RPMI7951 (cell line): Measurements from ENCODE around the gene SERPINB10. TPM values are rescaled to one million over a fixed set of nuclear protein-coding genes. Genes with fewer than 3 reads are reported as not detected.
"Not testable (repeated sequence)": the region's sequence is repeated elsewhere in the genome, so short reads cannot be mapped to it uniquely, and the experiment has no call there.

Experiments
- DNase-seq: peaks from one replicate; pipeline ENCODE4 v3.0.0-alpha.2; 2012; ENCODE audit warnings: low read depth
- total RNA-seq: library from RNA; depleted of rRNA; stranded (reverse); fragments of >200 nt; shearing (Covaris generic); gene quantifications from 2 replicates; pipeline ENCODE4 v1.2.3, GENCODE V29; 2014

Gene SERPINB10
- total RNA-seq, 1 experiment from 2014 or later: 0.60 TPM

DNA sequence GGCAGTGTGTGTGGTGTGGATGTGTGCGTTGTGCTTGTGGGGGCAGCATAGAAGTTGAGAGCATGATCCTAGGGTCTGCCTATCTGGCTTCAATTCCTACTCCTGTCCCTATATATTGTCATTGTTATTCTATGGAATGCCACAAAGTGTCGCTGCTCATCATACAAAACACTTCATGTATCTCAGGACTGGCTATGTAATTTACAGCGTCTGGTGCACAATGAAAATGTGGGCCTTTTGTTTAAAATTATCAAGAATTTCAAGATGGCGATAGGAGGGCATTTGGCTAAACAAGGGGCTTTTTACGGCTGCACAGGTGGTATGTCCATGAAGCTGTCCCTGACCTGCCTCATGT lies 16.8 kb upstream of the SERPINB10 start:
- DNase-seq: peak; percentile 57

DNA sequence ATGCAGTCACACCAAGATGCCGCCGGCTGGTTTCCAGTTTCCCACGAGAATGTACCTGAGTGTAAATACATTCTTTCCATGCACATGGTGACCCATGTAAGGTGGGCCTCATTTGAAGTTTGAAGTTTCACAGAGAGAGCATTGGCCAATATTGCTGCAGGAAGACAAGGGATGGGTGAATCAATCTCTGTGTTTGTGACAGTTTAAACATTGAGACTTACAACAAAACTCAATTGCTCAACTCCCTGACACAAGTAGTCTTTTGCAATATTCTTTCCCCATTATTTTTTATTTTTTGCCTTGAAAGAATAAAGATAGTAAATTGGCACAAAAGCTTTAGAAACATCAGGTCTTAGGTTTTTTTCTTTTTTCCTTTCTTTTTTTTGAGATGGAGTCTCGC lies 15.2 kb upstream of the SERPINB10 start:
- no peak for DNase-seq

DNA sequence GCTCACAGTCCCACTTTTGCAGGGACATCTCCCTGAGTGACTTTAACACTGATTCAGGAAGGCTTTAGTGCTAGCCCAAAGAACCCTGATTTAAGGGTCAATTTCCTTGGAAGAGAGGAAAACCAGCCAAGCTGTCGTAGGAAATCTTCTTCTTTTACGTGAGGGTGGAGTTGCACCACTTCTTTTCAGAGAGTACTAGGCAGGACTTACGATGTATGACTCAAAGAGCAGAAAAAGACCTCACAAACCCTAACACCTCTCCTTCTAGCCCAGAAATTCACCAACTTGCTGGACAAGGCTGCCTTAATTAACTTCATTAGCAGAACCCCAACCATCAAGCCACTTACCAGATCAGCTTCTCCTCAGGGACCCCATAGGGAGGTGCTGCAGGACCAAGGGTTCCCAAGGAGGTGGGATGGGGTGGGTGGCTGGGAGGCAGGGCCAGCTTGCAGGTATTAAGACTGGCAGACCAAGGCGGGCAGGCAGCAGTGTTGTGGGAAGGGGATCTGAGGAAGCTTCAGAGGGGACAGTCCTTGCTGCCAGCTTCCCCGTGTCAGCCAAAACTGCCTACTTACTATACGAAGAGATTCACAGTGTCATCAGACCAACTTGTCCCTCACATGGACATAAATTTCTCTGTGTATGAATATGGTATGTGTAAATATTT lies 13.5 kb upstream of the SERPINB10 start:
- no peak for DNase-seq

DNA sequence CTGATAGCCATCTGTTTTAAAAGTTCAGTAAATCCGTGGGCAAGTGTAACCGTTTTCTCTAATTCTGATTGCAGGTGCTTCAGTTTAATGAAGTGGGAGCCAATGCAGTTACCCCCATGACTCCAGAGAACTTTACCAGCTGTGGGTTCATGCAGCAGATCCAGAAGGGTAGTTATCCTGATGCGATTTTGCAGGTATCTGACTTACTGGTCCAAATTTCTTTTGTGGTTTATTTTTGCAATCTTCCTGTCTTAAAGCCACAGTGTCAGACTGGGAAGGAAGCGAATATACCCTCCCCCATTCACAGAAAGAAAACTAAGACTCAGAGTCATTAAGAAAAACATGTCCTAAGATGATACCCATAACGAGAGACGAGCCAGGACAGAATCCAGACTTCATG lies 12.6 kb upstream of the SERPINB10 start:
- no peak for DNase-seq

DNA sequence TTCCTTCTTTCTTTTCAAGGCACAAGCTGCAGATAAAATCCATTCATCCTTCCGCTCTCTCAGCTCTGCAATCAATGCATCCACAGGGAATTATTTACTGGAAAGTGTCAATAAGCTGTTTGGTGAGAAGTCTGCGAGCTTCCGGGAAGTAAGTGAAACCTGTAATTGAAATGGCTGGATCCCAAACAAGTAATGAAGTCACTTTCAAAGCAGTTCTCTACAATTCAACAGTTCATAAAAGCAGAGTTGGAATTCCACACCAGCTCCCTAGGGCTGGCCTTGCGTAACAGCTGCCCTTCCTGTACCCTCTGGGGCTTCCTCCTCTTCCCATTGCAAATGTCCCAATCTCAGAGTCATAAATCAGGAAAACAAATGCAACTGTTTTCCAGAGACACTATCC lies 10.7 kb upstream of the SERPINB10 start:
- no peak for DNase-seq

DNA sequence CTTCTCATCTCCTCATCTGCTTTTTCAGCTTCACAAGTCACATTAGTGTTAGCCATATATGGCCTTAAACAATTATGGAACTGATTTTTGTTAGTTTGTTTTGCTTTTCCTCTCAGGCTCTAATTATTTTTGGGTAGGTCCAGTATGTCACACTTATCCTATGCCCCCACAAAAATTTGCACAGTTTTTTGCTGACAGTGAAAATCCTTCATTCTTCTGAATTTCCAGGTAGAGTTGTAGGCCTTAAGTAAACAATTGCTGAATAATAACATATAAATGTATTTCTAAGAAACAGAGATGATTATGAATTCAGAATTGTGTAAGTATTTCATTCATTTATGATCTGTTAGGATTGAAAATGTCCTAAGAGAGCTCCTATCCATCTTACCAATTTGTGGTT lies 8.6 kb upstream of the SERPINB10 start:
- no peak for DNase-seq

DNA sequence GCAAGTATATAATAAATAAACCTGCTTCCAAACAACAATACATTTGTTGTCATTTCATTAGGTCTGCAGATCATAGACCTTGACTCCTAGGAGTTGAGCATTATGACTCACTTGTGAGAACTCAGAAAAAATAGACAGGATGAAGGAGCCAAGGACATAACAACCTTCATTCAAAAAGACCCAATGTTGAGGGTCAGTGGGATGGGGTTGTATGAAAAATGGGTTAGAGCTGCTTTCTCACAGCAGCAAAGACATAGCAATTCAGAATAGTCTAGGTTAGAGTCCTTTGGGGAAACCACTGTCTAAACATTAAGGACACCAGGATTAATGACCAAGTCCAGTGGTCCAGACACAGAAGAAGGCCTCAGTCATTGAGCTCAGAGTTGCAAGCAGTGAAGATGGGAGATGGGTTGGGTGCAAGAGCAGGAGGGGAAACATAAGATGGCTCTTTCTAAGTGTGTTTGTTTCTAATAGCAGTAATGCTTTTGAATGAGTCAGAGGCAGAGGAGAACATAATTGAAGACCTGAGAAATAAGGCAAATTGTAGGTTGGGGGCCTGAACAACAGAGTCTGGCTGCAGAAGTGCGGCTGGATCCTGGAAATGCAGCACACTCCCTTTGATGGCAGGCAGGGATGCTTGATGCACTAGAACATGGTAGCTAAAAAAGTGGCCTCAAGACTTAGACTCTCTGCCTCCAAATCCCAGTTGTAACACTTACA lies 3.7 kb upstream of the SERPINB10 start:
- no peak for DNase-seq

DNA sequence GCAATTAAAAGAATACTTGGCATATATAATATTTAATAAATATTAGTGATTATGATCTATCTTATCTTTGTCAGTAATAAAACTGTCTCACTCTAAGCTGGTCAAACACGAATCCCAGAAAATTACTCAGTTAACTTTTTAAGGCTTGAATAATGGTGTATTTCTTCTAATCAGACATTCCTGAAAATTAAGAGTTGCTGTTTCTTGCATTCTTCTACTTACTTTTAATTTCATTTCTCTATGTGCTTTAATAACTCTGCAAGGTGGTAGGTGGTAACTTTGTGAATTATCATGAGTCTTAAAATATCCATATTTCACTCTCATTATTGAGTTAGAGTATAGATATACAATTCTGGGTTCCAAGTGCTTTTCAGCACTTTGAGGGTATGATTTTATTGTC lies 3.1 kb upstream of the SERPINB10 start:
- DNase-seq: no peak

DNA sequence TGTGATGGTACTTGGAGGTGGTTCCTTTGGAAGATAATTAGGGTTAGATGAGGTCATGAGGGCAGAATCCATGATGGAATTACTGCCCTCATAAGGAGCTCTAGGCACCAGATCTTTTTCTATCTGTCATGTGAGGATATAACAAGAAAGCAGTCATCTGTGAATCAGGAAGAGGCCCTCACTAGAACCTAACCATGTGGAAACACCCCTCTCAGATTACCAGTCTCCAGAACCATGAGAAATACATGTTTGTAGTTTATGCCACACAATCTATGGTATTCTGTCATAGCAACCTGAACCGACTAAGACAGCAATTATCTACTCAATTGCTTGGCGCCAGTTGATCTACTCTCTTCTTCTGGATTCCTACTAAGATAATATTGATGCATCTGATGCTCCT lies 2.4 kb upstream of the SERPINB10 start:
- no peak for DNase-seq

DNA sequence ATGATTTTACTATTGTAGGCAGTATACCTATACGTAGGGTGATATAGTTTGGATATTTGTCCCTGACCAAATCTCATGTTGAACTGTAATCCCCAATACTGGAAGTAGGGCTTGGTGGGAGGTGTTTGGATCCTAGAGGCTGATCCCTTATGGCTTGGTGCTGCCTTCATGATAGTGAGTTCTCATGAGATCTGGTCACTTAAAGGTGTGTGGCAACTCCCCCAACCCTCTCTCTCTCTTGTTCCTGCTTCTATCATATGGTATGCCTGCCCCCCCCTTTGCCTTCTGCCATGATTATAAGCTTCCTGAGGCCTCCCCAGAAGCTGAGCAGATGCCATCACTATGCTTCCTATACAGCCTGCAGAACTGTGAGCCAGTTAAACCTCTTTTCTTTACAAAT lies 1.7 kb upstream of the SERPINB10 start:
- no peak for DNase-seq

DNA sequence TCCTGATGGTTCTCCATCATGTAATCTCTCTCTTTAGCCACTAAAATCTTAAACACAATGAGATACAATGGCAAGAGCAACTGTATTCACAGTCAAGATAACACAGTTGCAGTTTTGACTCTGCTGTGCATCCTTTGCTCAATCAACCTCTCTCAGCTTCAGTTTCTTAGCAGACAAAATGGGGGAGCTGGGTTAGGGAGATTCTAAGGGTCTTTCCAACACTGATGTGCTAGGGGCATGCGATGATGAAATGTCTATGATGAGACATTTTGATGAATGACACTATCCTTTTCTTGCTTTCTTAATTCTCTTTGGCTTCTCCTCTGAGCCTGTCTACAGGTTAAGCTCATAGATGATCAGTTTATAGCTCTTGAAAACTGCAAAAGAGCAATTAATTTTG lies 1.1 kb downstream of the SERPINB10 start:
- no peak for DNase-seq

DNA sequence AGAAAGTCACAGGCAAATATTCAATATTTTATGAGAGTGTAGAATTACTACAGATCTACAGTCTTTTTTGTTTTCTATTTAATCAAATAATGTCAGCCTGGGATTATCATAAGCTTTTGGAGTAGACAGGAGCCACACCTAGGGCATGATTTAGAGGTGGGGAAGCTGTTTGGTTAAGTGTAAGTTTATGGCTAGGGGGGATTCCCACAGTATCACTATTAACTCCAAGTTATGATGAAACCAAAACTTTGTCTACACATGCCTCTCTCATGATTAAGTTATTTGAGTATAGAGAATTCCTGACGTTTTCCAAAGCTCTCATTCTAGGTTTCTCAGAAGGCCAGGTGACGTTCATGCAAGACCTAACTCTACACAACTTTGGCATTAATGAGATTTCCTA lies 2.1 kb downstream of the SERPINB10 start:
- DNase-seq: no peak

DNA sequence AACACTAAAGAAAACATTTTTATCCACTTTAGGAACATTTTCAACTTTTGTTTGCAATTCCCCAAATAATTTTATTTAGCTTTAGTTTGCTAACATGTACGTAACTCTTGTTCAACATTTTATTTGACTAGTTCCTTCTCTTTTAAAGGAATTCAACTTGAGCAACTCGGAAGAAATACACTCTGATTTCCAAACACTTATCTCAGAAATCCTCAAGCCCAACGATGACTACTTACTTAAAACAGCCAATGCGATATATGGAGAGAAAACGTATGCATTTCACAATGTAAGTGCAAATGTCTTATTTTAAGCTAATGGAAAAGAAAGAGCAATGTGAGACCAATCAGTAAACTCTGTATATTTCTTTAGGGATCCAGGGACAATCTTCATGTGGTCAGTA lies 10.1 kb downstream of the SERPINB10 start:
- DNase-seq: no peak

DNA sequence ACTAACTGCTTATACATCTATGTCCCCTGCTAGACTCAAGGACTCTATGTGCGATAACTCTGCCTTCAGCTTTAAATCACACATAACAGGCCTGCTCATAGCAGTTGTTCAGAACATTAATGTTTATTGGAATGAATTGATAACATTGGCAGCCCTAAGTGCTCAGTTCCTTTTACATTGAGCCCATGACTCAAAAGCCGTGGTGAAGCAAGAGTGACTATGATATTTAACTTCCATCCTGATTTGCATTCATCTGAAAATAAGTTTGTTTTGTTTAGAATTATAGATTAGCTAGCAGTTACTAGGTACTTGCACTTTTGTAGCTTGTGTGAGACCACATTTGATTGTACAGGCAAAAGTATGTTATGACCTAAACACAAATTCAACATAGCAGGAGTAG lies 14.3 kb downstream of the SERPINB10 start:
- DNase-seq: no peak

DNA sequence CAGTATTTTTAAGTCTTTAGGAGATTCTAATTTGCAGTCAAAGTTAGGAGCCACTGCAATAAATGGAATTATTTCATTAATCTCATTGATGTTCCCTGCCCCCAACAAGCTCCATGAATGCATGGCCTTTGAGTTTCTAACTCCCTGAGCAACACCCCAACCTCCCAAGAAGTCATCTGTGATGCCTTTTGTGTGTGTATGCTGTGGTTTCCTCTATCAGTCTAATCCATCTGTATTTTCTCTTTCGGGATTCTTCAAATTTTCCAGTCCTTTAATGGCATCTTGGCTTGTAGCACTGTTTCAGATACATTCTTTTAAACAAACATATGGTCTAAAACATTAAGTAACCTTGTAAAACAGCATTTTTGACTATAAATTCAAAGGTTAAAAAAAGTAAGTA lies 16.8 kb downstream of the SERPINB10 start:
- peak; percentile 73 for DNase-seq

DNA sequence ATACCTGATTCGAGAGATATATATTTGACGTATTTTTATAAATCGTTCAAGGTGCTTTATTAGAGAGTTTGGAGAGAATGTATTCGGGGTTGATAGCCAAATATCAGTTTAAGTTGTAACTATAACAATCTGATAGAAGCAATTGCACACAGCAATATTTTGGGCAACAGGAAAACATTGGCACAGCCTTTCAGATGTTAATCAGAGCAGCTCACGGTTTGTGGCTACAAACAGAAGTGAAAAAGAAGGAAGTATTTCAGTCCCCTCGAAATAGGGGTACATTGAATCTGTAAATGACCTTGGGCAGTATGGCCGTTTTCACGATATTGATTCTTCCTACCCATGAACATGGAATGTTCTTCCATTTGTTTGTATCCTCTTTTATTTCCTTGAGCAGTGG lies 20.6 kb downstream of the SERPINB10 start:
- no peak for DNase-seq

DNA sequence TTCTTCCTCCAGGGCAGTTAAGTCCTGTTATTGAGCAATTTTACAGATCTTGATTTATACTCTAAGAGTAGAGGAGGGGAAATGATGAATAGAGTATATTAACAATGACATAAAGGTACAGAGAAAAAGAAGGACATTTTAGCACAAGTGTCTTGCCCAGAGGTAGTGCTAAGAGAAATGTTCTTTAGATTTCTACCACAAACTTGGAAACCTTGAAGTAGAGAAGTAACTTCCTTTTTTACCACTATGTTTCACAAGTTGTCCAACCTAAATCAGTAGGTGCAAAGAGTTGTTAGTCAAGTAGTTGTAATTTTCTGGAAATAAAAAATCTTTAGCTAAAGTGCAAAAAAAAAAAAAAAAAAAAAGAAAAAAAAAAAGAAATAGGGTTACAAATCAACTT lies 21.6 kb downstream of the SERPINB10 start:
- not testable (repeated sequence) for DNase-seq

DNA sequence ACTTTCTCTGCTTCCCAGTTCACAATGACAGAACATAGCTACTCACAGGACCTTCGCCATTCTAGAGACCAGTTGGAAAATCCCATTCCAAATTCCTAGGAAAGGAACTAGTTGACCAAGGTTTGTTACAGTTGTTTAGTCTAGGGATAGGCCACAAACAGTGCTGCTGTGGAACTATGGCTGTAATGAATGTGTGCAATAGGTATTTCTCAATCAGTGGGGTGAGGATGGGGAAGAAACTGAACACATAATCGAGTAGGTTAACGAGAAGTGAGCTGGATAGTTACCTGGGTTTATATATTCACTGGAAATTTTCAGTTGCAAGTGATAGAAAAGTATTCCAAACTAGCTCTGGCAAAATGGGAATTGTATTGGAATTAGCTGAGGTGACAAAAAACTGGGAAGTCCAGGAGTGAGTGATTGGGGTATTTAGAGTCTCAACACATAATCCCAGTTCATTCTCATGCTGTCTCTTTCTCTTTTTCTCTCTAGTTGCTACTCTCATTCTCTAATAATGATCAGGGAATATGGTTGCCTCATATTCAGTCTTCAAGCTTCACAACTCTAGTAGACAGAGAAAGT lies 23.1 kb downstream of the SERPINB10 start:
- DNase-seq: no peak

DNA sequence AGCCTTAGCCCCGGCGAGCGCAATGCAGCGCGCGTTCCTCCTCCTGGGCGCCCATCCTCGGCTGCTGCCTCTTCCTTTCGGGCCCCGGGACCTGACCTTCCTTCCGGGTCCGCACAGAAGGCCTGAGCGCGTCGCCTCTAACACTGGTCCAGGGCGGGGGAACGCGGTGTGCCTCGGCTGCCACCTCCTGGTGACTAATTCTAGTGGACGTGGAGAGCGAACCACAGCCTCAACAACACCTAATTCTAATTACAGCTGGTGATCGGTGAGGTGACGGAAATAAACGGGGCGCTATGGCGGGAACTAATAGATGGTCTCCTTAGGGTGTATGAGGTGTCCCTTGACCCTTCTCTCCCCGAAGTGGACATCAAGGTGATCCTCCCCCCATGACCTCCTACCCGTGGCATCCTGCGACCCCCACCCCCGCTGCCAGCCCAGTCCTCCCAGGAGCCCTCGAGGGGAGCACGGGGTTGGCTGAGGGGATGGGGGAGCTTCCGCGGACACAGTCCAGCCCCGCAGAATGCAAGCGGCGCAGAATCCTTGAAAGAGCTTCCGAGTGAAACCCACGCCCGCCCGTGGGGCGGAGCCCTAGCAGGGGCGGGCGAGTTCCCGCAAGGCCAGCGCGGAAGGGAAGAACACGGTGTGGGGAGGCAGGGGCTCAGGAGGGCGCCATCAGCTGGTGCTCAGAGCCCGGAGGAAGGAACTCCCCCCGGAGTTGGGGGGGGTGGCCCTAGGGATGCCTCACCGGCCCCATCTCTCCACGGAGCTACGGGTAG lies 28.6 kb downstream of the SERPINB10 start:
- peak; percentile 80 for DNase-seq

DNA sequence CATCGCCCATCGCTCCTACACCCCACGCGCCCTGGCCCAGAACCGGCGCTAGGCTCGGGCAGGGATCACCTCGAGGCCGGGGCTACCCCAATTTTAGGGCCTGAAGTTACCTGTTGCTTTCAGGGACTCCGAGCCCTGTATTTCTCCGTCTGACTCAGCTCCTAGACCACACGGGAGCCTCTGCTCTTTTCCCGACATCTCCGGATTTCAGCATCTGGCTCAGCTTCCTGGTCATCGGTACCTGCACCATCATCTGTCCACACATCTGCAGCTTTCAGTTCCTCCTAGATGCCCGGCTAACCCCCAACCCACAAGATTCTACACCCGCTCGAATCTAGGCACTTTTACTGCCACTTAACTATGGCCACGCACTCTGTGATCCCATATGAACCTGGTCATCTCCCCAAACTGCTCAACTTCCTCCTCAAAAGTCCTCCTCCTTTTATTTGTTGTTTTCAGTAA lies 29.2 kb downstream of the SERPINB10 start:
- DNase-seq: no peak

DNA sequence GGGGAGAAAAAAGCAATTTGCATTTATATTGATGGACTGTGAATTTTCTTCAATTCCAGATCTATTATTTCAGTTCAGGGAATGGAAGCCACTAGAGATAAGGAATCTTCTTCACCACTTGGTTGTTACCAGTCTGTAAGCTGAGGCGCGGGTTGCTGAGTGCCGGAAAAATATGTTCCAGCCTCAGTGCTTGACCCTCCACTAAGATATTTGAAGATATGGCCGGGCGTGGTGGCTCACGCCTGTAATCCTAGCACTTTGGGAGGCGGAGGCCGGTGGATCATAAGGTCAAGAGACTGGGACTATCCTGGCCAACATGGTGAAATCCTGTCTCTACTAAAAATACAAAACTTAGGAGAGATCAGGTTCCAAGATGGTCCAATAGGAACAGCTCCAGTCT lies 32.2 kb downstream of the SERPINB10 start:
- DNase-seq: no peak

DNA sequence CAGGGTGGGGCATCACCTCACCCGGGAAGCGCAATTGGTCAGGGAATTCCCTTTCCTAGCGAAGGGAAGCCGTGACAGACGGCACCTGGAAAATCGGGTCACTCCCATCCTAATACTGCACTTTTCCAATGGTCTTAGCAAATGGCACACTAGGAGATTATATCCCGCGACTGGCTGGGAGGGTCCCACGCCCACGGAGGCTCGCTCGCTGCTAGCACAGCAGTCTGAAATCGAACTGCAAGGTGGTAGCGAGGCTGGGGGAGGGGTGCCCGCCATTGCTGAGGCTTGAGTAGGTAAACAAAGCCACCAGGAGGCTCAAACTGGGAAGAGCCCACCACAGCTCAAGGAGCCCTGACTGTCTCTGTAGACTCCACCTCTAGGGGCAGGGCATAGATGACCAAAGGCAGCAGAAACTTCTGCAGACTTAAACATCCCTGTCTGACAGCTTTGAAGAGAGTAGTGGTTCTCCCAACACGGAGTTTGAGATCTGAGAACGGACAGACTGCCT lies 32.8 kb downstream of the SERPINB10 start:
- DNase-seq: not testable (repeated sequence)
